T-cell (primary cell): ENCODE data around the gene GPRIN3. TPM values are rescaled to one million over a fixed set of nuclear protein-coding genes. Genes with fewer than 3 reads are reported as not detected.

ENCODE experiments used
- ATAC-seq, 4 experiments: fragments of 200-7000 bp in 3 of 4; fragments of 150-1000 bp in 1 of 4; cut with Tn5 transposase; replicated peaks in 1 of 4; 1 replicate in 3 of 4; 2 replicates in 1 of 4; pipeline ENCODE4 v1.10.0; 2021; ENCODE audit warnings: moderate library complexity in 3 of 4, mild to moderate bottlenecking in 2 of 4, moderate number of reproducible peaks in 1 of 4
- CTCF ChIA-PET, 2 donors: fragments of 300-600 bp; sonication (Branson Sonifier 250); formaldehyde crosslinking; loops; one replicate each; lab custom pipeline; 2022; ENCODE audit warnings: antibody characterized with exemption in 2 of 2; lab: Charles Lee
- POLR2A ChIA-PET, 2 donors: fragments of 300-600 bp; sonication (Branson Sonifier 250); formaldehyde crosslinking; loops; one replicate each; lab custom pipeline; 2022; ENCODE audit warnings: antibody characterized with exemption in 2 of 2; lab: Charles Lee
- DNase-seq, 35 experiments: peaks; one replicate each; pipeline versions ENCODE4 v3.0.0 to v3.0.0-alpha.2; 2013 to 2023
- H3K27ac ChIP-seq: one replicate; pipeline ENCODE4 v1.5.1; 2013; ENCODE audit warnings: low read length
- H3K27me3 ChIP-seq, 2 experiments: replicated peaks in 1 of 2; 1 replicate in 1 of 2; 2 replicates in 1 of 2; pipeline versions ENCODE4 v1.6.1 to v1.7.0; 2013; ENCODE audit warnings: low read length in 1 of 2, mixed read lengths in 1 of 2; ENCODE audit not compliant: control insufficient read depth in 2 of 2, insufficient read depth in 2 of 2; ENCODE audit errors: extremely low read depth in 1 of 2
- H3K36me3 ChIP-seq, 2 donors: 1 replicate in 1 of 2; 2 replicates in 1 of 2; pipeline versions ENCODE4 v1.6.1 to v1.7.0; 2013; ENCODE audit warnings: low read length in 1 of 2; ENCODE audit not compliant: control insufficient read depth in 2 of 2, insufficient read depth in 1 of 2; ENCODE audit errors: extremely low read depth in 1 of 2
- H3K4me1 ChIP-seq, 2 experiments: 1 replicate in 1 of 2; 2 replicates in 1 of 2; pipeline versions ENCODE4 v1.6.1 to v1.7.0; 2013; ENCODE audit warnings: low read length in 2 of 2, mixed read lengths in 1 of 2; ENCODE audit not compliant: insufficient read depth in 2 of 2, control insufficient read depth in 1 of 2; ENCODE audit errors: extremely low read depth in 1 of 2
- H3K4me3 ChIP-seq, 2 donors: 1 replicate in 1 of 2; 2 replicates in 1 of 2; pipeline versions ENCODE4 v1.5.1 to v1.7.0; 2013; ENCODE audit warnings: mild to moderate bottlenecking in 2 of 2, low read length in 1 of 2, moderate library complexity in 1 of 2; ENCODE audit not compliant: control insufficient read depth in 1 of 2; ENCODE audit errors: extremely low read depth in 1 of 2
- H3K9me3 ChIP-seq: 2 replicates; pipeline ENCODE4 v1.7.0; 2013
- H3K27ac Mint-ChIP-seq, 2 donors: one replicate each; pipeline ENCODE4 v1.8.0; 2020 to 2021; ENCODE audit warnings: mild to moderate bottlenecking in 2 of 2, mixed read lengths in 2 of 2
- H3K27me3 Mint-ChIP-seq, 2 donors: one replicate each; pipeline ENCODE4 v1.8.0; 2021 to 2022; ENCODE audit warnings: mixed read lengths in 2 of 2
- H3K36me3 Mint-ChIP-seq: one replicate; pipeline ENCODE4 v1.8.0; 2021; ENCODE audit warnings: mixed read lengths
- H3K4me1 Mint-ChIP-seq, 3 donors: one replicate each; pipeline ENCODE4 v1.8.0; 2020 to 2022; ENCODE audit warnings: mixed read lengths in 3 of 3, mild to moderate bottlenecking in 1 of 3
- H3K4me3 Mint-ChIP-seq, 3 donors: one replicate each; pipeline ENCODE4 v1.8.0; 2020 to 2022; ENCODE audit warnings: mild to moderate bottlenecking in 3 of 3, mixed read lengths in 3 of 3, moderate library complexity in 3 of 3
- H3K9me3 Mint-ChIP-seq, 3 donors: one replicate each; pipeline ENCODE4 v1.8.0; 2020 to 2022; ENCODE audit warnings: mixed read lengths in 3 of 3
- WGBS: methylation state at CpG from one replicate; pipeline ENCODE4 v1.1.5; 2013; ENCODE audit warnings: missing lambda C conversion rate; ENCODE audit not compliant: insufficient coverage; 5-methylcytosine and 5-hydroxymethylcytosine counted together
- total RNA-seq, 35 experiments: library from RNA in 6 of 35; stranded (reverse) in 6 of 35; fragments of 120-200 nt in 1 of 35; gene quantifications; one replicate each; pipeline versions ENCODE4 v1.2.1 to v1.2.4 and lab custom pipeline; 2013 to 2026

GPRIN3 gene
- total RNA-seq, 5 donors from 2014 or later (not counting 1 experiment from before 2014, with no cell fraction given), result 17.4 to 56.1 (median 23.0) TPM

- Histone ChIP-seq H3K4me1 (peaks cover 4 to 26% of the 10 kb centered on the region in 2 experiments), H3K4me3 (no peak overlapping the region), H3K9me3 (no peaks in the 10 kb centered on the region), H3K27me3 (no peaks in the 10 kb centered on the region), H3K36me3 (no peaks in the 10 kb centered on the region), H3K27ac (no peak overlapping the region)
- POLR2A ChIA-PET, result no interaction called here
- 100% methylated on average over 1 of the region's 1 CpG for WGBS
- Mint-ChIP-seq H3K9me3 (peaks cover 0 to 9% (median 0%) of the 10 kb centered on the region in 3 donors), H3K36me3 (peaks cover 29% of the 10 kb centered on the region), H3K27ac (no peak overlapping the region), H3K4me1 (peaks cover 74 to 82% (median 81%) of the 10 kb centered on the region in 3 donors), H3K27me3 (no peaks in the 10 kb centered on the region), H3K4me3 (no peak overlapping the region)
- CTCF ChIA-PET, result interaction anchor here (0.8 to 1.9 kb wide), 2 partner anchors 11 to 15 kb away, joined by 3 to 5 read pairs; no protein-coding TSS in a partner anchor
- ATAC-seq (no peak), DNase-seq (no peak)
Observed at GRCh38 chr4:89266128-89266527, 41.5 kb downstream of the GPRIN3 start.

GRCh38 chr4:89263265-89263664 lies 44.3 kb downstream of the GPRIN3 start:
- peaks cover 71 to 84% (median 83%) of the 10 kb centered on the region in 3 donors for H3K4me1 Mint-ChIP-seq
- H3K4me3 Mint-ChIP-seq, result no peak overlapping the region

GRCh38 chr4:89259301-89260028 lies 48.1 kb downstream of the GPRIN3 start:
- no peak for ATAC-seq
- peaks cover 20 to 52% of the 10 kb centered on the region in 2 experiments for H3K4me1 ChIP-seq
- no peaks in the 10 kb centered on the region for H3K36me3 ChIP-seq
- H3K4me3 Mint-ChIP-seq, result no peak overlapping the region
- H3K27me3 ChIP-seq, result no peaks in the 10 kb centered on the region
- H3K27me3 Mint-ChIP-seq, result no peaks in the 10 kb centered on the region
- no peak overlapping the region for H3K4me3 ChIP-seq
- H3K4me1 Mint-ChIP-seq, result peaks cover 88 to 98% (median 93%) of the 10 kb centered on the region in 3 donors
- WGBS, result 100% methylated on average over 2 of the region's 4 CpGs
- no peak for DNase-seq
- peak overlapping the region; percentile 82 to 89 for H3K27ac Mint-ChIP-seq
- H3K27ac ChIP-seq, result peak overlapping the region; percentile 7
- H3K9me3 ChIP-seq, result no peaks in the 10 kb centered on the region
- ChIA-PET CTCF (interaction anchor here (0.6 to 2.7 kb wide), 9 partner anchors 34 to 1797 kb away, joined by 3 to 15 read pairs (median 4); partner anchors contain the start of gene GPRIN3 (in 1 of the 2)), POLR2A (interaction anchor here (0.6 to 1.6 kb wide), 4 partner anchors 23 to 123 kb away, joined by 4 to 9 read pairs (median 6); no protein-coding TSS in a partner anchor)
- peaks cover 13% of the 10 kb centered on the region for H3K36me3 Mint-ChIP-seq
- H3K9me3 Mint-ChIP-seq, result peaks cover 0 to 5% (median 0%) of the 10 kb centered on the region in 3 donors

More at GRCh38 chr4:89263265-89263664, 44.3 kb downstream of the GPRIN3 start:
- Mint-ChIP-seq H3K27ac (peak overlapping the region; percentile 81 to 83), H3K9me3 (peaks cover 0 to 9% (median 0%) of the 10 kb centered on the region in 3 donors), H3K36me3 (peaks cover 20% of the 10 kb centered on the region), H3K27me3 (no peaks in the 10 kb centered on the region)
- Histone ChIP-seq H3K27ac (no peak overlapping the region), H3K36me3 (no peaks in the 10 kb centered on the region), H3K4me3 (no peak overlapping the region), H3K27me3 (no peaks in the 10 kb centered on the region), H3K4me1 (peaks cover 11 to 37% of the 10 kb centered on the region in 2 experiments), H3K9me3 (no peaks in the 10 kb centered on the region)
- no peak for DNase-seq
- ChIA-PET CTCF (interaction anchor here (0.6 kb wide), 2 partner anchors 40 to 268 kb away, joined by 3 to 6 read pairs; no protein-coding TSS in a partner anchor), POLR2A (no interaction called here)
- 82% methylated on average over 3 of the region's 3 CpGs for WGBS
- ATAC-seq, result no peak

- Mint-ChIP-seq H3K27ac (peak overlapping the region; percentile 86 to 89), H3K4me3 (no peak overlapping the region)
- no peak for DNase-seq
Observed at GRCh38 chr4:89258506-89258905, 49.1 kb downstream of the GPRIN3 start.

GRCh38 chr4:89257376-89257775 lies 50.2 kb downstream of the GPRIN3 start:
- Mint-ChIP-seq H3K36me3 (peaks cover 10% of the 10 kb centered on the region), H3K27ac (peak overlapping the region; percentile 86 to 89), H3K4me3 (no peak overlapping the region), H3K9me3 (no peaks in the 10 kb centered on the region), H3K4me1 (peaks cover 87 to 95% (median 93%) of the 10 kb centered on the region in 3 donors), H3K27me3 (no peaks in the 10 kb centered on the region)
- DNase-seq (no peak), ATAC-seq (peak in 1 of 4 experiments; percentile 39)
- Histone ChIP-seq H3K9me3 (no peaks in the 10 kb centered on the region), H3K36me3 (no peaks in the 10 kb centered on the region), H3K4me3 (no peak overlapping the region), H3K27me3 (no peaks in the 10 kb centered on the region), H3K27ac (peak overlapping the region; percentile 52), H3K4me1 (peaks cover 16 to 38% of the 10 kb centered on the region in 2 experiments)
- no CpG with 5 or more reads among the region's 2 CpGs for WGBS
- ChIA-PET POLR2A (interaction anchor here (0.5 to 1.0 kb wide), 2 partner anchors 26 to 54 kb away, joined by 3 read pairs; no protein-coding TSS in a partner anchor), CTCF (interaction anchor here (0.7 to 2.2 kb wide), 8 partner anchors 9 to 500 kb away, joined by 3 to 13 read pairs (median 4); no protein-coding TSS in a partner anchor)

More at GRCh38 chr4:89258506-89258905, 49.1 kb downstream of the GPRIN3 start:
- Histone ChIP-seq H3K4me3 (no peak overlapping the region), H3K4me1 (peaks cover 17 to 45% of the 10 kb centered on the region in 2 experiments), H3K27ac (peak overlapping the region; percentile 52), H3K36me3 (no peaks in the 10 kb centered on the region), H3K9me3 (no peaks in the 10 kb centered on the region), H3K27me3 (no peaks in the 10 kb centered on the region)
- no CpG with 5 or more reads among the region's 6 CpGs for WGBS
- no peak for ATAC-seq
- H3K4me1 Mint-ChIP-seq, result peaks cover 87 to 97% (median 88%) of the 10 kb centered on the region in 3 donors
- ChIA-PET POLR2A (interaction anchor here (0.6 to 1.0 kb wide), 4 partner anchors 15 to 656 kb away, joined by 3 to 9 read pairs (median 3); no protein-coding TSS in a partner anchor), CTCF (interaction anchor here (0.7 to 2.7 kb wide), 10 partner anchors 26 to 209 kb away, joined by 3 to 15 read pairs (median 4); partner anchors contain the start of gene GPRIN3 (in 1 of the 2))
- peaks cover 4% of the 10 kb centered on the region for H3K36me3 Mint-ChIP-seq
- H3K27me3 Mint-ChIP-seq, result no peaks in the 10 kb centered on the region
- H3K9me3 Mint-ChIP-seq, result no peaks in the 10 kb centered on the region
